GM18508 (cell line): ENCODE results near the gene CNTF.

Experiments
- ATAC-seq: cut with Tn5 transposase; IDR thresholded peaks from one replicate; pipeline ENCODE4 v1.9.1; 2021; ENCODE audit warnings: moderate number of reproducible peaks; ENCODE audit not compliant: insufficient read depth, unreplicated experiment

CNTF gene

DNA sequence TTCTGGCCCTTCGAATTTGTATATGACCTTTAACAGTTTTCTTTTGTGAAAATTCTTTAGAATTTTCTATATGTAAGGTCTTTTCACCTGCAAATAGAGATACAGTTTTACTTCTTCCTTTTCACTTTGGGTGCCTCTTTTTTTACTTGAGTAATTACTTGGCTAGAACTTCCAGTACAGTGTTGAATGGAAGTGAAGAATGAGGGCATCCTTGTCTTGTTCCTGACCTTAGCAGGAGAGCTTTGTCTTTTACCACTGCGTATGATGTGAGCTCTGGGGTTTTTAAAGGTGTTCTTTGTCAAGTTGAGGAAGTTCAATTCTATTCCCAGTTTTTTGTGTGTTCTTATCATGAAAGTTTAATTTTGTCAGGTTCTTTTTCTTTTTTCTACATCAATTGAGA, 22.0 kb upstream of the CNTF start:
- ATAC-seq, result no peak

DNA sequence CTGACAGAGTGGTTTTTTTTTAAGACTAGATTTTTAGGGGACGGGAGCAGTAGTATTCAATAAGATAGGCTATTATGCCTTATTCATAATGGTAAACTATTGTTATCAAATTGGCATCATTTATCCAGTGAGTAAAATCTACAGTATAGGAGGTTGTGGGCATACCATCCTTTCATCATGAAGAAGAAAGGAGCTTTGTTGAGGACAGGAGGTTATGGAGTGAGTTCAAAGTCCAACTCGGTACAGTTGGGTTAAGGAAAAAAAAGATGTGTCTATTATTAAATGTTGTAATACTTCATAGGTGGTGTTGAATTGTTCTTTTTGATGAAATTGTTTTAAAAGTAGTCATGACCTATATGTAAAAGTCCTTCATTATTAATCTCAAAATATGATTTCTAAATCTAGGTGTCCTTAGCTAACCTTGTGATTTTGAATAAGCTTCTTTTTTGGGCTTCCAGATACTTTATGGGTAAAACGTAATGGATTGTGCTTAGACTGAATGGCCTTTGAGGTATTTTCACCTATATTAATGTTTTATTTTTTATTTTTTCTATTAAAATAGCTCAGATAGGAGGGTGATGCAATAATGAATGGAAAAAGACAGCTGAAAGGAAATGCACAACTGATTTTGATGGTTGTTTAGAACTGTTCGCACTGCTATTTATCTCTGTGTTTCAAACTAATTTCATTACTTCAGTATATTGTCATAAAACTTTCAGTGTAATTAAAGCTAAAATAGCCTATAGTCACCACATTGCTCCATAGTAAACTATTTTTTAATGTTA, 15.3 kb upstream of the CNTF start:
- ATAC-seq, result no peak

DNA sequence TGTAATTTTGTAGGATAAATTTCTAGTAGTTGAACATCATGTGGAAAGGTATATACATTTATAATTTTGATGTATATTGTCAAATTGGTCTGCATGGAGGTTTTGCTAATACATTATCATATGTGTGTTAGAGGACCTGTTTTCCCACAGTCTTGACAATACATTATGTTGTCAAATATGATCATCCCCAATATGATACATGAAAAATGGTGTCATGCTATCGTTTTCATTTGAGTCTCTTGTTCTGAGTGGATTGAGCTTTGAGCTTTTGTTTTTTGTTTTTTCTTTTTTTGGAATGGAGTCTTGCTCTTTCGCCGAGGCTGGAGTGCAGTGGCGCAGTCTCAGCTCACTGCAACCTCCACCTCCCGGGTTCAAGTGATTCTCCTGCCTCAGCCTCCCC, 14.1 kb upstream of the CNTF start:
- no peak for ATAC-seq

DNA sequence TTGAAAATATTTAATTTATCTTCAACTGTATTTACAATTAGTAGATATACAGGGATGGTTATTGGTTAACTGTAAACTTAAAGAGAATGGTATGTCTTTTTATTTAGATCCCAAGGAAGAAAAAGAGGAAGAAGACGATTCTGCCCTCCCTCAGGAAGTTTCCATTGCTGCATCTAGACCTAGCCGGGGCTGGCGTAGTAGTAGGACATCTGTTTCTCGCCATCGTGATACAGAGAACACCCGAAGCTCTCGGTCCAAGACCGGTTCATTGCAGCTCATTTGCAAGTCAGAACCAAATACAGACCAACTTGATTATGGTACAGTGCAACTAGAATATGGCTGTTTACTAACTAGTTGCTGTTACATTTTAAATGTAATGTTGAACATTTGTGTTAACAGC, 12.7 kb upstream of the CNTF start:
- ATAC-seq, result no peak

DNA sequence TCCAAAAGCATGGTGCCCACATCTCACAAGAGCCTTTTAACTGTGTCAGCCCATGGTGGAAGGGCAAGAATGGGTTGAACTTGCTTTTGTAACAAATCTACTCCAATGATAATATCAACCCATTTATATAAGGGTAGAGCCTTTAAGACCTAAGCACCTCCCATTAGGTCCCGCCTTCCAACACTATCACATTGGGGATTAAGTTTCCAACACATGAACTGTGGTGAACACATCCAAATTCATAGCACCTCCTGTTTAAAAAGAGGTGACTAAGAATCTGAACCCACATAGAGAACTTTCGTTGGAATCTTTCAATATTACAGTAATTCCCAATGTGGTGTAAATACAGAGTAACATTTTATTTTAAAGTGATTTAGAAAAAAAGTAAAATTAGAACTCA, 9.2 kb upstream of the CNTF start:
- no peak for ATAC-seq

DNA sequence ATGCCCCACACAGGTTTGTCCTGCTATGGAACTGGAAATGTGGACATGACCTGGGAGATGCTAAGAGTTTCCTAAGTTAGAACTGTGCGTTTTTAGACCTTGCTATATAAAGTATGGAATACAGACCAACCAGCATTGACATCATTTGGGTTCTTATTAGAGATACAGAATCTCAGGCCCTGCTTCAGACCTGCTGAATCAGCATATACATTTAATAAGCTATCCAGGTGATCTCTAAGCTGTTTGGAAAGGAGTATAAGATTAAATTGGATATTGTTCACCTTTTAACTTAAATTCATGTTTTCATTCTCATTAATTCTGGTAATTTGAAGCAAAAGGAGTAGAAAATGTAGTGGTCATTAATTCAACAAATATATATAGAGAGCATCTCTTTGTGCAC, 6.9 kb upstream of the CNTF start:
- ATAC-seq, result no peak

DNA sequence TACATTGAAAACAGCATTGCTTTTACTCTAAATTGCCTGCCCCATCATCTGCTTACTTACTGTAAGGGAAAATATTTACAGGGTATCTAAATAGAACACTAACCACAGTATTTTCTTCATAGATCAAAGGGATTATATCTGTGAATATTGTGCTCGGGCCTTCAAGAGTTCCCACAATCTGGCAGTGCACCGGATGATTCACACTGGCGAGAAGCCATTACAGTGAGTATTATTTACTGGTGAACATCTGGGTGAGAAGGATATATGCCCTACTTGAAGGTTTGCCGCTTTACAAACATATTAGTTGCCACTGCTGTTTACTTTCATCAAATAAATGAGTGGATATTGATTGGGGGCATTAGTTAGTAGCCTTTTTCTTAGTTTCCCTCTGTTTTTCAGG, 5.9 kb upstream of the CNTF start:
- no peak for ATAC-seq

DNA sequence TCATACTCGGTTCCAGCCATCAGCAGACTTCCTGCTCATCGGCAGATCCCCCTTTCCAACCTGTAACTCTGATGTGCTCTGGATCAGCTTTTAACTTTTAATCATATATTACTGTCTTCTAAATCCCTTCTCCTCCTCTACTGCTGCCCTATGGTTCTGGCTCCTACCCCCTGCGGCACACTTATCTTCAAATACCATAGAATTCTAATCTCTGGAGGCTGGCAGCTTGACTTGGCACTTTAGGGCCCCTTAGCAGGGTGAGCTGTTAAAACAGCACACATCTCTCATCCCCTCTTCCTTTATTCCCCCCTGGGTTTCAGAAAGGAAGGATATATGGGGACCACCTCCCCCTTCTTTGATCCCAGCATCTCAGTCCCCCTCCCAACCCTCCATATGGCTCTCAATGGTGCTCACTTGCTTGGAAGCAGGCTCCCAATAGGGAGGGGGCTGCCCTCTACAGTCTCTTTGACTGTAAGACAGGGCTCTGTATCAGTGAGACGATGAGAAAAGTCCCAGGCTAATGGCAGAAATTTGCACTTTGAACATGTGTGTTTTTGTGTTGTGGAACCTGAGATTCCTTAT, 4.4 kb upstream of the CNTF start:
- ATAC-seq, result no peak

DNA sequence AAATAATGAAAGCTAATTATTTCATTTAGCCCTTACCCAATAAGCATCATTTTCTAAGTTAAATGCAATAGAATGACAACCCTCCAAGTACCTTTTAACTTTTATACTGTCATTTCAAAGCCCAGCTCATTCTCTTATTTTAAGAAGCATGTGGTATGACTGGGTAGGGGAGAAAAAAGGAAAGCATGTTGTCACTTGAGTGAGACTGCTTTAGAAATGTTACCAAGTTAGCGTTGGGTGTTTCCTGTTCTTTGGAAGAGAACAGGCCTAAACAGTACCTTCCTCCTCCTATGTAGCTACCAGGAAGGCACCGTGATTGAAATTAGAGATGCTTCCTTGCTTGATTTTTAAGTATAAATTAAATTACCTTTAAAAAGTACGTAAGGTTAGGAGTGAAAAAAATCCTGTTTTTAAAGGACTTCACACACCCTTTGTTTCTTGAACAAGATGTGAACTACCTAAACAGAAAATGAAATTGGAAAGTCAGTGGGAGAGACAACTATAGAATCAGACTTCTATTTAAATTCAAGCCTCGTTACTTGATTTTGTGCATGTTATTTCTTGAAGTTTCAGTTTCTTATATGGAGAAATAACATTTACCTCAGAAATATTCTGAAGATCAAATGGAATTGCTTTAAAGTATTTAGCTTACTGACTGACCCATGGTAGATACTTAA, 741 bp upstream of the CNTF start:
- ATAC-seq, result no peak

DNA sequence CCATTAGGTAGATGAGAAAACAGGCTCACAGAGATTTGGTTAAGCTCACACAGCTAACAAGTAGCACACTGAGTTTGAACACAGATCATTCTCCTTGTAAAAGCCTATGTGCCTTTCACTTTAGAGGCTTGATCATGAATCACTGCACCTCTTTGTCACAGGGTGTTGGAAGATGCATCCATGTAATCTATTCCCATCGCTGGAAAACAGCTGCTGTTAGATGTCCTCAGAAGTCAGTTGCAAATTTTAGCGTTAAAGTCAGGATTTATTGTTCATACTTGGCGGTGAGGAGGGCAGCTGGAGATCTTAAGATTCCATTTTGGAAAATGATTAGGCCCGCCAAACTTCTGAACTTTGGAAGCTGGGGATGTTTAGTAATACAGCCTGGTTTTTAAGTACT, 2.6 kb downstream of the CNTF start:
- no peak for ATAC-seq

DNA sequence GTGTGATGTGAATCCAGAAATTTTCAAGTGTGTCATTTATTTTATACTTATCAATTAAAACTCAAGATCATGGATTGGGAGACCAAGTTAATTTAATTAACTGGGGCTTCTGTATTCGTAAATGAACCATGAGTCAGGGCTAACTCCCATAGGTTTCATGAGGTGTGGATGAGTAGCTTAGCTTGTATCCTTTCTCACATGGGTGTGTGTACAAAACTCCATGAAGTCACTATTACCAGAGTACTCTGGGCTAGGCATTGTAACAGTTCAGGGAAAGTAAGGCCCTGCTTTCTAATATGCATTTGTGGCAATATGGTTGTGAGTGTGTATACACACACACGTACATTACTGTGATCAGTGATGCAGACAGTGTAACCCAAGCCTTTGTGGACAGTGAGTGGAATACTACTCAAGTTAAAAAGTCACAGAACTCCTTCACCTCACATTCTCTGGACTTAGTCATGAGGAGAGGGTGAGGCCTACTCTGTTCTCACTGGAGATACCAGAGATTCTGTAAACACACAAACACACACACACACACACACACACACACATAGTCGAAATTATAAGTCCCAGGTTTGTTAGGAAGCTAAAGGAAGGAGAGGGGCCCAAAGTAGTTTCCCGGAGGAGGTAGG, 3.5 kb downstream of the CNTF start:
- ATAC-seq, result no peak

DNA sequence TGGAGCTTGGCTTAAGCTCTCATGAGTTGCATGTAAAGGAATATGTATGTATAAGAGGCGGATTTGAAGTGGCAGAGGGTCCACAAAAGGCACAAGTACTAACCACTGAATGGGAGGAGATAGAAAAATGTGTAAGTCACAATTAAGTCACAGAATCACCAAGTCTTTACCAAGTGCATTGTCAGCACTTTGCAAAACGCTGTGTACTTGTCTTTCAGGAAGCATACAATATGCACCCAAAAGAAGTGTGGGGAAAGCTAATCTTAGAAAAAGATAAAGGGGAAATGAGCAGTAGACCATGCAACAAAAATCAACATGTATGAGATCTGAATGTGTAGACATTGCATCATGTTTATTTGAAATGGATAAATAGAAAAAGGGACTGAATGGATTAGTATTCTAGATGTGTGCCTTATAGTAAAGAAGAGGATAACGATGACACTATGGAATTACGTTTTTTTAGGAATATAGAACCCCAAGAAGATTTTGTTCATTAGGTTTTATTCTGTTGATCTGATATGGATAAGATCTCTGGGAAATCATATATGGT, 4.5 kb downstream of the CNTF start:
- ATAC-seq, result no peak

DNA sequence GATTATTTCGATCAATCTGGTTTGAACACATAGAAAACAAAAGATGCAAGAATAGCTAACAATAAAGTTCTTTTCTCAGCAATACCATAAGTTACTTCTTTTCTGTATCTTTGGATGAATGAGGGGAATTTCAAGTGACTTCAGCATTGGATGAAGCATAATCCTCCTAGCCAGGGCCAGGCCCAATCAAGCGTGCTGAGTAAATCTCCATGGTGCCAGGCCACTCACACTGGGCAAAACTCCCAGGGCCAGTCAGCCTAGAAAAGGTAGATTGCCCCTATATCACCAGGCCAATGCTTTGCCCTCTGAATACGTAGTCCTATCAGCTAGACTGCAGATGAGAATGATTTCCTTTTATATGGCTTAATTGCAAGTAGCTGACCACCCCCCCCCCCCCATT, 6.0 kb downstream of the CNTF start:
- ATAC-seq, result no peak

DNA sequence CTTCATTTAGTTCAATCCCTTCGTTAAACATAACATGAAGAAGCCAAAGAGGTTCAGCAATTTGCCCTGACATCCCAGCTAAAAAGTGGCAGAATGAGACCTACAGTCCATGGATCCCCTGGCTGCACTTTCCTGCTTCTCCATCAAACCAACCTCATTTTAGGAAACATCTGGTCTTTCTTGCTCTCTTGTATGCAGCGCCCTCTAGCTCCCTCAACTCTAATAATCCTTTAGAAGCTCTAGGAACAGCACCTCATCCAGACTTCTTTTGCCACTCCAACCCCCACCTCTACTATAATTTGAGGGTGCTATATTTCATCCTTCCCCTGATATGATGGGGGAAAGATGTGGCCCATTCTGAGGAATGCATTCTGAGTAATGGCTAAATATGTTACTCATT, 7.4 kb downstream of the CNTF start:
- ATAC-seq, result no peak

DNA sequence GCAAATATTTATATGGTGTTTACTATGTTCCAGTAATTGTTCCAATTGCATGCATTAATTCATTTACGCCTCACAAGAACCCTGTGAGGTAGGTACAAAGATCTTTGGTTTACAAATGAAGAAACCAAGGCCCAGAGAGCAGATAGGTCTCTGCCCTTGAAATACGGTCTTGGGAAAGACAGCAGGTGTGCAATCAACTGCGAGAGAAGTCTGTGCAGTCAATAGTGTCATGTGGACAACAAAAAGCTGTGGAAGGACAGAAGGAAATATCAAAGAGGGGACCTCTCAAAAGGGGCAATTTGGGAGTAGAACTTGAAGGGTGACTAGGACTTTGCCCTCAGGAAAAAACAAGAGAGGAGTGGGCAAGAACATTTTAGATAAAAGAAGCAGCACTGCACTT, 8.9 kb downstream of the CNTF start:
- ATAC-seq, result no peak

DNA sequence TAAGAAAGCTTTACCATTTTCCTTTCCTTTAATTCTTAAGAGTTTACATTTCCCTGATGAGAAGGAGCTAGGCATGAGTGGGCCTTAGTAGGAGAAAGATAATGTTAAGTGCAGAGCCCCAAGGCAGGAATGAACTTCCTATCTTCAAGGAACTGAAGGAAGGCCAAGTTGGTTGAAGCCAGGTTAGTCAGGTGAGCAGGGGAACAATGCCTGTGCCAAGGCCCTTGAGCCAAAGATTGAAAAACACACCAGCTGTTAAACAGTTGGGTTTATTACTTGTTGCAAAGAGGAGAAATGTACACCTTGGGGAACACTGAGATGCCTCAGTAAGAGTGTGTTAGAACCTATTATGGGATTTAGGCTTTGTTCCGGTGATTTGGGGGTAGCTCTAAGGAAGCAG, 10.0 kb downstream of the CNTF start:
- ATAC-seq, result no peak

DNA sequence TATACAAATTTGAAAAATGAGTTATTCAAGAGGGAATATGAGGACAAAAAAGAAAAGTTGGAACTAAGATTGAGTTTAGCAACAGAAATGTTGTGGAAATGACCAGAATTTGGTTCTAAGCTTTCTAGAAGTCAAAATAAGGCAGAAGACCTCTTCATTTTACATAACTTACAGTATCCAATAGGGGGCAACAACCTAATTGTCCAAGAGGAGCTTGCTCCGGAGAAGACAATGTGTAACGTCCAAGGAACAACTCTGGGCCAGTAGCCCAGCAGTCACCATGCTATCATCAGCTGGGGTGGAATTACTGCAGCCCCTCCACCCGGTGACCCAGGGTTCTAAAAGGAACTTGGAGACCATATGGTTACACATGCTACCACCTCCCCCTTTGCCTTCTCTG, 14.1 kb downstream of the CNTF start:
- ATAC-seq, result no peak

DNA sequence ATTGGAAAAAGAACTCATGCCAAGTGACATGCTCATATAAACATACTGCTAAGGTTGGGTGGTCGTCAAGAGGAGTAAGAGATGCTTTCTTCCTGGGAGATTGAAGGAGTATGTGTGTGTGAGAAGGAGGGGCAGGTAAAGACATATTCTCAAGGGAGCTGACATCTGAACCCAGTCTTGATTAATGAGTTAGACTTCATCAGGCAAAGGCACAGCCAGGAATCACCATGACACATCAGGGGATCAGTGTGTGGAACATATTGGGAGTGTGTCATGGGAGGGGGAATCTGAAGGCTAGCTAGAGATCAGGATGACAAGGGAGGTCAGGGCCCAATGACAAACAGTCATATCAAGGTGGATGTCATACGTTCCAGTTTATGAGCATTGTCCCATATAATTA, 14.9 kb downstream of the CNTF start:
- ATAC-seq, result no peak

DNA sequence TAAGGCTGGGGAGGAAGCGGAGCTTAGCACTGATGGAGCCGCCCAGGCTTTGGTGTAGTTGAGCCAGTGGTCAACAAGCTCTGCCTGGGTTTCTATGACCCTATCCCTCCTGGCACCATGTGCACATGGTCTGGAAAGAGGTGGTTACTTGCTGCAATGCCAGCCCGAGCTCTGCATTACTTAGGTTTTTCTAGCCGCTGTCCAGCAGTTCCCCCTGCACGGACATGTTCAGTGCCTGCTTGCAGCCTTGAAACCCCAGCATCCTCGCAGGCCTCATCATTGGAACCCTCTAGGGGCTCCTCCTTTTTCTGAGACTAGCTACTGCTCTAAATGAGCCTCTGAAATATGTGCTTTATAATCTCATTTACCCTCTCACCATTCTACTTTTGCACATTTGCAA, 16.6 kb downstream of the CNTF start:
- no peak for ATAC-seq

DNA sequence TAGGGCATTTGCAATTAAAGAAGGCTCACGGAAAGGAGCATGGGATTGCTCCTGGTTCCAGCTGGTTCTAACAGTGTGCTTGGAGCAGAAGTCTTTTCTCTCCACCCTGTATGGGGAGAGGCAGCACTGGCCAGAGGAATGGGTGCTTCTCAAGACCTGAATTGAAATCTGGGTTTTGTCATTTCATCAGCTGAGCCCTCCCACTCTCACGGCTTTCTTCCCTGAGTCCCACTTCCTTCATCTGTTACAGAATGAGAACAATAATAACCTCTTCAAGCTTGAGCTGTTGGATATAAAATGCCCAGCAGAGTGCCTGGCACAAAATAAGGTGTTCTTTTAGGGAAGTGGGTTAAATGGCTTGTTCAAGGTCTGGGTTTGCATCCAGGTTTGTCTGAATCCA, 17.2 kb downstream of the CNTF start:
- no peak for ATAC-seq

DNA sequence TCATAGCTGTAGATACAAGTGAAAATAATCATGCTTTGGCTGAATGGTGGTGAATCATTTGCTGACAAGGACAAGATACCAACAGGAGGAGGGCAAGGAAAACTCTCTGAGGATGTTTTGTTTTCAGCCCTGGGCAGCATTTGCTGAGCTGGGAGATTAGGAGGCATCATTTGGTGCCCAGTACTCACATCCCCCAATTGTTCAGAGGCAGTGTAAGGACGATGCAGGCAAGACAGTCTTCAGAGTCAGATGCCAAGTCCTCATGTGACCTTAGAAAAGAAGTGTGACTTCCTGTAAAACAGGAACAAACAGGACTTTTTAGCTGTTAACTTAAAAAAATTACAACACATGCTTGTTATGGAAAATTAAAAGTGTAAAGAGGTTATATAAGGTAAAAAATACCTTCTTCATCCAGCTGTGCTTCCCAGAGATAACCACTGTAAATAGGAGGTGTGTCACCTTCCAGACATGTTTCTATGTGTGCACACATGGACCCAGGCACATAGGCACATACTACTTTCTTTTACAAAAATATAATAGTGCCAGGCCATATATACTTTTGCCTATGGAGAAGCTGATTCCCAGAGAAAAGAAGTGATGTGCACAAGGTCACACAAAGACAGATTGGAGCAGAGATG, 18.0 kb downstream of the CNTF start:
- ATAC-seq, result no peak
